GM12892 (cell line): ENCODE measurements around the gene DENND5A.

Source experiments
- POLR2A ChIP-seq: IDR thresholded peaks from 2 replicates; pipeline ENCODE4 v1.6.1; 2011; ENCODE audit warnings: low read depth, low read length, control low read depth
- POLR2AphosphoS5 ChIP-seq: IDR thresholded peaks from 2 replicates; pipeline ENCODE4 v1.6.1; 2011; ENCODE audit warnings: low read depth, low read length, control low read depth
- TAF1 ChIP-seq: IDR thresholded peaks from 2 replicates; pipeline ENCODE4 v1.6.1; 2011; ENCODE audit warnings: low read depth, mild to moderate bottlenecking, control low read depth, low read length, borderline replicate concordance

GRCh38 chr11:9214765-9215164 is 50.4 kb downstream of the DENND5A start:
- TF ChIP-seq POLR2AphosphoS5 (no peak), POLR2A (no peak), TAF1 (no peak)
